Body of pancreas (tissue), 4 donors: Measurements from ENCODE around the gene RASL10B.

Experiments
- CTCF ChIP-seq, 7 experiments: fragments of 450-650 bp in 4 of 7; fragments of 200-600 bp in 3 of 7; sonication (generic) in 3 of 7; IDR thresholded peaks; one replicate each; pipeline ENCODE4 v1.5.1; 2016 to 2019; ENCODE audit warnings: antibody characterized with exemption in 7 of 7
- POLR2A ChIP-seq, 3 donors: fragments of 450-650 bp; IDR thresholded peaks; one replicate each; pipeline ENCODE4 v1.6.1; 2016; ENCODE audit warnings: antibody characterized with exemption in 3 of 3, mild to moderate bottlenecking in 2 of 3

- TF ChIP-seq CTCF (IDR thresholded peaks at IDR 0.05) (no peak), POLR2A (IDR thresholded peaks at IDR 0.05) (no peak)
These were observed 37.4 kb downstream of the RASL10B start for GRCh38 chr17:35768797-35769196.
